Neuronal stem cell (in vitro differentiated cells): Measurements from ENCODE around the gene NAP1L1.

Experiments
- DNase-seq: peaks from one replicate; pipeline ENCODE4 v3.0.0-alpha.2; 2013; ENCODE audit warnings: low spot score
- H2AFZ ChIP-seq: one replicate; pipeline ENCODE4 v1.6.1; 2013; ENCODE audit warnings: mild to moderate bottlenecking, low read length, inconsistent platforms
- H2AK5ac ChIP-seq: 2 replicates; pipeline ENCODE4 v1.6.1; 2013; ENCODE audit warnings: low read depth, mild to moderate bottlenecking, inconsistent platforms, low read length, moderate library complexity, mixed read lengths
- H2BK120ac ChIP-seq: 2 replicates; pipeline ENCODE4 v1.6.1; 2013; ENCODE audit warnings: low read depth, mild to moderate bottlenecking, inconsistent platforms, low read length, moderate library complexity, mixed read lengths
- H2BK12ac ChIP-seq: one replicate; pipeline ENCODE4 v1.6.1; 2013; ENCODE audit warnings: low read length, inconsistent platforms
- H2BK15ac ChIP-seq: 2 replicates; pipeline ENCODE4 v1.6.1; 2013; ENCODE audit warnings: mild to moderate bottlenecking, low read length, inconsistent platforms, mixed read lengths
- H2BK5ac ChIP-seq: one replicate; pipeline ENCODE4 v1.6.1; 2013; ENCODE audit warnings: inconsistent platforms, mild to moderate bottlenecking, low read length, moderate library complexity
- H3K14ac ChIP-seq: one replicate; pipeline ENCODE4 v1.6.1; 2013; ENCODE audit warnings: low read length, inconsistent platforms
- H3K18ac ChIP-seq: 2 replicates; pipeline ENCODE4 v1.6.1; 2013; ENCODE audit warnings: low read length, inconsistent platforms
- H3K23ac ChIP-seq: 2 replicates; pipeline ENCODE4 v1.6.1; 2013; ENCODE audit warnings: low read depth, mild to moderate bottlenecking, mixed read lengths, low read length, inconsistent platforms; ENCODE audit not compliant: poor library complexity
- H3K27ac ChIP-seq: replicated peaks from 3 replicates; pipeline ENCODE4 v1.5.1; 2013; ENCODE audit warnings: low read length, inconsistent platforms
- H3K27me3 ChIP-seq, 3 experiments: 2 replicates each; pipeline ENCODE4 v1.6.1; 2013; ENCODE audit warnings: low read length in 3 of 3, mild to moderate bottlenecking in 2 of 3, inconsistent platforms in 1 of 3, low read depth in 1 of 3, mixed read lengths in 1 of 3, moderate library complexity in 1 of 3; ENCODE audit not compliant: control insufficient read depth in 3 of 3, insufficient read depth in 3 of 3
- H3K36me3 ChIP-seq, 2 donors: replicated peaks in 1 of 2; 2 replicates each; pipeline ENCODE4 v1.6.1; 2013; ENCODE audit warnings: low read length in 2 of 2; ENCODE audit not compliant: control insufficient read depth in 2 of 2, insufficient read depth in 2 of 2
- H3K4ac ChIP-seq: 2 replicates; pipeline ENCODE4 v1.6.1; 2013; ENCODE audit warnings: inconsistent platforms, mild to moderate bottlenecking, low read length, moderate library complexity
- H3K4me1 ChIP-seq, 2 donors: 1 replicate in 1 of 2; 2 replicates in 1 of 2; pipeline ENCODE4 v1.6.1; 2013; ENCODE audit warnings: low read length in 2 of 2, low read depth in 1 of 2; ENCODE audit not compliant: control insufficient read depth in 2 of 2, insufficient read depth in 1 of 2
- H3K4me2 ChIP-seq: one replicate; pipeline ENCODE4 v1.6.1; 2013; ENCODE audit warnings: mild to moderate bottlenecking, low read length, inconsistent platforms; ENCODE audit not compliant: insufficient read depth, poor library complexity, severe bottlenecking
- H3K4me3 ChIP-seq, 2 donors: 2 replicates each; pipeline ENCODE4 v1.5.1; 2013; ENCODE audit warnings: low read length in 2 of 2, mild to moderate bottlenecking in 2 of 2, inconsistent platforms in 1 of 2, moderate library complexity in 1 of 2
- H3K79me1 ChIP-seq: one replicate; pipeline ENCODE4 v1.6.1; 2013; ENCODE audit warnings: low read depth, mild to moderate bottlenecking, inconsistent platforms, low read length, moderate library complexity
- H3K9ac ChIP-seq: one replicate; pipeline ENCODE4 v1.6.1; 2013; ENCODE audit warnings: mild to moderate bottlenecking, low read depth, low read length, inconsistent platforms; ENCODE audit not compliant: poor library complexity
- H3K9me3 ChIP-seq, 2 donors: replicated peaks in 1 of 2; 2 replicates each; pipeline versions ENCODE3 to v1.6.1; 2013; ENCODE audit warnings: low read length in 2 of 2, mild to moderate bottlenecking in 2 of 2, inconsistent platforms in 1 of 2, low read depth in 1 of 2, mixed read lengths in 1 of 2, moderate library complexity in 1 of 2; ENCODE audit not compliant: control insufficient read depth in 2 of 2, insufficient read depth in 1 of 2
- H4K8ac ChIP-seq: one replicate; pipeline ENCODE4 v1.6.1; 2013; ENCODE audit warnings: low read depth, mild to moderate bottlenecking, inconsistent platforms, low read length, moderate library complexity
- H4K91ac ChIP-seq: one replicate; pipeline ENCODE4 v1.6.1; 2013; ENCODE audit warnings: low read length, low read depth, mild to moderate bottlenecking, inconsistent platforms; ENCODE audit not compliant: poor library complexity
- WGBS, 2 donors: extraction: QIAGEN DNeasy Blood & Tissue Kit; methylation state at CpG; one replicate each; pipeline ENCODE4 v1.1.7; 2013; ENCODE audit warnings: missing lambda C conversion rate in 2 of 2, mixed read lengths in 1 of 2; ENCODE audit not compliant: insufficient read length in 2 of 2, insufficient replicate concordance in 1 of 2; ENCODE audit errors: extremely low coverage in 2 of 2; 5-methylcytosine and 5-hydroxymethylcytosine counted together

Gene NAP1L1

DNA sequence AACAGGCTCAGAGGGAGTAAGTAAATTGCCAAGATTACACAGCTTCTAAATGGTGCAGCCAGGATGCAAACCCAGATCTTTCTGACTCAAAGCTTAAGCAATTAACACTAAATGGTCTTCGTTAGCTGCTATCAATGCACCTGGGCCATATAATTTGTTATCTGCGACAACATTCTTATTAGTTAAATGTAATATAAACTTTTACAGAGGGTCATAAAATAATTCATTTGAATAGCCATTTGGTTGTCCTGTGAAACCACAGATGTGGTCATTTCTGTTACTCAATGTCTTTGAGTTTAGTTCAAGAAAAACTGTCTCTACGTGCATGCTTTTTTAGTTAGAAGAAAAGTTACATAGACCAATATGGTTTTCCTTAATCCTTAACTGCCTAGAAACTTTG is 22.1 kb upstream of the NAP1L1 start:
- Histone ChIP-seq H3K4ac (no peak overlapping the region), H3K9me3 (no peaks in the 10 kb centered on the region), H3K4me2 (no peak overlapping the region), H4K8ac (no peak overlapping the region), H3K27me3 (no peaks in the 10 kb centered on the region), H3K9ac (no peak overlapping the region), H3K36me3 (no peaks in the 10 kb centered on the region), H3K27ac (no peak overlapping the region), H2AFZ (no peak overlapping the region), H2BK12ac (no peak overlapping the region), H2BK5ac (no peak overlapping the region), H3K4me3 (no peak overlapping the region), H2BK15ac (no peak overlapping the region), H2AK5ac (no peak overlapping the region), H3K18ac (no peak overlapping the region), H2BK120ac (no peak overlapping the region), H4K91ac (no peak overlapping the region), H3K4me1 (no peaks in the 10 kb centered on the region), H3K79me1 (no peaks in the 10 kb centered on the region), H3K14ac (no peak overlapping the region), H3K23ac (no peak overlapping the region)
- DNase-seq: no peak
- WGBS, 2 donors: no CpG with 5 or more reads among the region's 3 CpGs

DNA sequence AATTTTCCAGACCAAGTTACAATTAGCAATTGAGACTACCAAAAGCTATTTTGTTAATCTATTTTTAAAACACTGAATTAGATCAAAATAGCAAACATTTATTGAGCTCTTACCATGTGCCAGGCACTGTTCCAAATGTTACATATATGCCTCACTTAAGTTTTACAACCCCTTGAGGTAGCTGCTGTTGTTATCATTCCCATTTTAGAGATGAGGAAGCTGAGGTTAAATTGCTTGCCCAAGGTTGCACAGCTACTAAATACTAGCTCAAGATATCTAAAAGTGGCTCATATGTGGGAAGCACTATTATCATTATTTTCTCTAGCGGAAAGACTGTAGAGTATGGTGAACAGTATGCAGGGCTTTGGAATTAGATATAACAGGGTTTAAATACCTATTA is 19.5 kb upstream of the NAP1L1 start:
- no peak overlapping the region for H3K14ac ChIP-seq
- WGBS, 2 donors: no CpG with 5 or more reads among the region's 1 CpG

DNA sequence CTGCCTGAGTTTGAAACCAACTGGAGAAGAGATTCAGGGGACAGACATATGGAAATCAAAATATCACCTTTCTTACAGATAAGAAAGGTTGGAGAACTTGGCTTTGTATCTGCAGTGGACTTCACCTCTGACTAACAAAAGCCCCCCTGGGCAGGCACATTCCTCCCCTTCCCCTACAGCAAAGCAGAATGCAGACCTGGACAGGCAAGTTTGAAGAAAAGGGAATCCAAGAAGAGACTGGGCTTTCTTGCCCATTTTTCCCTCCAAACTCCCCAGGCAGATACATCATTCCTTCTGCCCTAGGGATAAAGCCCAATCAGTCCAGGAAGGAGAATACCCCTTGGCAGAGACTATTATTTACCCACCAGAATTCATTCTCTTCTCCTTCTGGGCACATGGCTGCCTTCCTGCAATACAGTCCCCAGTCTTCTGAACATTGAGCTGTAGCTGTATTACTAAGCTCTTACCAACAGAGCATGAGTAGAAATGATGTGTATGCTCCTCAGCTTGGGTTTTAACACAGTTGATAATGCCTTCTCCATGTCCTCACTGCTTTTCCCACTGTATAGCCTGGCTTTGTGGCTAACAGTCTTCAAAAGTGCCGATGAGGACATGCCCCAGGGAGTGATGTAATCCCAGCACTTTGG is 17.4 kb upstream of the NAP1L1 start:
- no CpG with 5 or more reads among the region's 1 CpG for WGBS, 2 donors
- Histone ChIP-seq H3K18ac (no peak overlapping the region), H3K4me3 (no peak overlapping the region), H2AFZ (no peak overlapping the region), H3K9ac (no peak overlapping the region), H3K27me3 (no peaks in the 10 kb centered on the region), H2BK15ac (no peak overlapping the region), H3K79me1 (no peaks in the 10 kb centered on the region), H4K8ac (no peak overlapping the region), H2BK5ac (no peak overlapping the region), H3K9me3 (no peaks in the 10 kb centered on the region), H4K91ac (no peak overlapping the region), H3K27ac (no peak overlapping the region), H3K4me1 (no peaks in the 10 kb centered on the region), H3K4me2 (no peak overlapping the region), H3K4ac (no peak overlapping the region), H3K36me3 (no peaks in the 10 kb centered on the region), H3K14ac (no peak overlapping the region), H2BK12ac (no peak overlapping the region), H2BK120ac (no peak overlapping the region), H3K23ac (no peak overlapping the region), H2AK5ac (no peak overlapping the region)
- DNase-seq: no peak

More for the DNA sequence above, 19.5 kb upstream of the NAP1L1 start:
- Histone ChIP-seq H3K4me2 (no peak overlapping the region), H3K4ac (no peak overlapping the region), H3K27me3 (no peaks in the 10 kb centered on the region), H2BK5ac (no peak overlapping the region), H4K91ac (no peak overlapping the region), H3K4me3 (no peak overlapping the region), H3K9me3 (no peaks in the 10 kb centered on the region), H3K4me1 (no peaks in the 10 kb centered on the region), H3K27ac (no peak overlapping the region), H3K36me3 (no peaks in the 10 kb centered on the region), H3K18ac (no peak overlapping the region), H2BK12ac (no peak overlapping the region), H2AK5ac (no peak overlapping the region), H2BK15ac (no peak overlapping the region), H2AFZ (no peak overlapping the region), H3K79me1 (no peaks in the 10 kb centered on the region), H3K9ac (no peak overlapping the region), H4K8ac (no peak overlapping the region), H2BK120ac (no peak overlapping the region), H3K23ac (no peak overlapping the region)
- DNase-seq: no peak

DNA sequence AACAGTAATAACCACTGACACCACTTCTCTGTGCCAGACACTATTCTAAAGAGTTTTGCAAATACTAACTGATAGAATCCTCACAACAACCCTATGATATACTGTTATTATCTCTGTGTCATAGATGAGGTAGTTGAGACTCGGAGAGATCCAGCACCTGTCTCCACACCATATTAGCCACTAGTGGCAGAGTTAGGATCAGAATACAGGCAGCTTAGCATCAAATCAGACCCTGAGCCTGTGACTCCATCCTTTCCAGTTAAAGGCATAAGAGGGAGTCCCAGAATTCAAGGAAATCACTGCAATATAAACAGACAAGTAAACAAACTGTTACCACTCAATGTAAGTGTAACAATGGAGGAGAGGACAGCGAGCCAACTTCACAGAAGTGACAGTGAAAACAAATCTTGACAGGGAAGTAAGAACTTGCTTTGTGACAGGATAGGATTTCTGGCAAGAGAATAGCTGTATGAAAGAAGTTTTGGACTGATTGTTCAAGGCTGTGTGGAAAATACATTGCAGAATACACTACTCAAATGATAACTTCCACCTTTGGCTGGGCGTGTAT is 11.7 kb upstream of the NAP1L1 start:
- Histone ChIP-seq H3K4me2 (no peak overlapping the region), H2BK5ac (no peak overlapping the region), H3K79me1 (no peaks in the 10 kb centered on the region), H3K23ac (no peak overlapping the region), H4K8ac (no peak overlapping the region), H2BK15ac (no peak overlapping the region), H3K9ac (no peak overlapping the region), H2BK12ac (no peak overlapping the region), H3K4me1 (no peaks in the 10 kb centered on the region), H3K14ac (no peak overlapping the region), H3K27ac (no peak overlapping the region), H2AK5ac (no peak overlapping the region), H3K4me3 (no peak overlapping the region), H2AFZ (no peak overlapping the region), H3K36me3 (no peaks in the 10 kb centered on the region), H3K9me3 (no peaks in the 10 kb centered on the region), H3K4ac (no peak overlapping the region), H3K27me3 (no peaks in the 10 kb centered on the region), H2BK120ac (no peak overlapping the region), H3K18ac (no peak overlapping the region), H4K91ac (no peak overlapping the region)
- no CpG with 5 or more reads among the region's 3 CpGs for WGBS, 2 donors
- DNase-seq: no peak
